Ishikawa (cell line): ENCODE data around the gene TGFBR3.

ENCODE experiments used
- CEBPB ChIP-seq: IDR thresholded peaks from 2 replicates; pipeline ENCODE4 v1.6.1; 2012
- CREB1 ChIP-seq: IDR thresholded peaks from 2 replicates; pipeline ENCODE4 v1.6.1; 2012; ENCODE audit warnings: low read depth
- EGR1 ChIP-seq: IDR thresholded peaks from 2 replicates; pipeline ENCODE4 v1.6.1; 2012
- EP300 ChIP-seq: IDR thresholded peaks from 2 replicates; pipeline ENCODE4 v1.6.1; 2012; ENCODE audit warnings: borderline replicate concordance
- FOXM1 ChIP-seq: IDR thresholded peaks from 2 replicates; pipeline ENCODE4 v1.6.1; 2012; ENCODE audit warnings: low read depth, borderline replicate concordance
- MAX ChIP-seq: IDR thresholded peaks from 2 replicates; pipeline ENCODE4 v1.6.1; 2012
- NFIC ChIP-seq: IDR thresholded peaks from 2 replicates; pipeline ENCODE4 v1.6.1; 2012
- RAD21 ChIP-seq: IDR thresholded peaks from 2 replicates; pipeline ENCODE4 v1.6.1; 2012; ENCODE audit warnings: low read depth
- REST ChIP-seq: IDR thresholded peaks from 2 replicates; pipeline ENCODE4 v1.6.1; 2012; ENCODE audit warnings: low read depth, mild to moderate bottlenecking
- TAF1 ChIP-seq: IDR thresholded peaks from 2 replicates; pipeline ENCODE4 v1.6.1; 2012; ENCODE audit warnings: low read depth, mild to moderate bottlenecking
- TCF12 ChIP-seq: IDR thresholded peaks from 2 replicates; pipeline ENCODE4 v1.6.1; 2012; ENCODE audit warnings: low read depth
- TEAD4 ChIP-seq: IDR thresholded peaks from 2 replicates; pipeline ENCODE4 v1.6.1; 2012
- USF1 ChIP-seq: IDR thresholded peaks from 2 replicates; pipeline ENCODE4 v1.6.1; 2012
- YY1 ChIP-seq: IDR thresholded peaks from 2 replicates; pipeline ENCODE4 v1.6.1; 2012; ENCODE audit warnings: low read depth
- ZBTB7A ChIP-seq: IDR thresholded peaks from 2 replicates; pipeline ENCODE4 v1.6.1; 2012; ENCODE audit warnings: low read depth

TGFBR3 gene

GRCh38 chr1:91710261-91710660, 175.7 kb downstream of the TGFBR3 start:
- no peak for TF ChIP-seq CEBPB
- TF ChIP-seq NFIC, result no peak
- no peak for TF ChIP-seq REST
- TF ChIP-seq MAX, result no peak
- TF ChIP-seq FOXM1, result no peak
- TF ChIP-seq YY1, result no peak
- TF ChIP-seq TAF1, result no peak
- no peak for TF ChIP-seq CREB1
- no peak for TF ChIP-seq TCF12
- no peak for TF ChIP-seq USF1
- TF ChIP-seq ZBTB7A, result no peak
- TF ChIP-seq EP300, result no peak
- no peak for TF ChIP-seq EGR1

GRCh38 chr1:91708691-91709090, 177.3 kb downstream of the TGFBR3 start:
- TF ChIP-seq TAF1, result no peak
- no peak for TF ChIP-seq MAX
- TF ChIP-seq TEAD4, result no peak
- TF ChIP-seq CREB1, result no peak
- TF ChIP-seq YY1, result no peak
- TF ChIP-seq FOXM1, result no peak
- TF ChIP-seq EP300, result no peak
- no peak for TF ChIP-seq REST
- TF ChIP-seq TCF12, result no peak
- no peak for TF ChIP-seq NFIC
- TF ChIP-seq RAD21, result no peak
- no peak for TF ChIP-seq USF1
- no peak for TF ChIP-seq EGR1
- TF ChIP-seq CEBPB, result no peak
- TF ChIP-seq ZBTB7A, result no peak

- TF ChIP-seq EGR1 (no peak), YY1 (no peak), ZBTB7A (no peak), FOXM1 (no peak), CEBPB (no peak), EP300 (no peak), MAX (no peak), TEAD4 (no peak), CREB1 (no peak), NFIC (no peak), REST (no peak), USF1 (no peak), TCF12 (no peak), TAF1 (no peak), RAD21 (no peak)
Measured at GRCh38 chr1:91707890-91708218, 178.1 kb downstream of the TGFBR3 start.
